Brain microvascular endothelial cell (primary cell): ENCODE data around the gene BRD1.

Source experiments
- DNase-seq: peaks from one replicate; pipeline ENCODE4 v3.0.0-alpha.2; 2020
- H3K27ac ChIP-seq: fragments of 250-450 bp; sonication (Bioruptor Pico); 2 replicates; pipeline ENCODE4 v1.5.1; 2020; ENCODE audit warnings: mild to moderate bottlenecking, moderate library complexity
- H3K27me3 ChIP-seq: fragments of 250-450 bp; sonication (Bioruptor Pico); replicated peaks from 2 replicates; pipeline ENCODE4 v1.5.1; 2020; ENCODE audit warnings: mild to moderate bottlenecking
- H3K36me3 ChIP-seq: fragments of 250-450 bp; sonication (Bioruptor Pico); replicated peaks from 2 replicates; pipeline ENCODE4 v1.5.1; 2020; ENCODE audit warnings: mild to moderate bottlenecking
- H3K4me3 ChIP-seq: 2 replicates; pipeline ENCODE4 v1.5.1; 2011; ENCODE audit warnings: low read depth, mild to moderate bottlenecking, control low read depth, low read length, moderate library complexity
- in situ Hi-C: cut with HindIII; loops from 2 replicates; pipeline ENCODE4 v1.10.0; 2017; ENCODE audit warnings: low sequenced_read_pairs, low pct_ligation_motif_present
- TF ChIP-seq, protein P1 (sequence below): IDR thresholded peaks from 2 replicates; pipeline ENCODE4 v1.5.1; 2011; ENCODE audit warnings: low read depth, mild to moderate bottlenecking, moderate library complexity, low read length, control low read depth, inconsistent platforms; ENCODE audit errors: missing control alignments

BRD1 gene

GRCh38 chr22:49751318-49751965, 76.2 kb downstream of the BRD1 start:
- Histone ChIP-seq H3K27me3 (no peaks in the 10 kb centered on the region), H3K36me3 (no peaks in the 10 kb centered on the region), H3K4me3 (no peak overlapping the region), H3K27ac (no peak overlapping the region)
- in situ Hi-C loops = no loop called here
- DNase-seq = no peak
- TF ChIP-seq, protein P1, sequence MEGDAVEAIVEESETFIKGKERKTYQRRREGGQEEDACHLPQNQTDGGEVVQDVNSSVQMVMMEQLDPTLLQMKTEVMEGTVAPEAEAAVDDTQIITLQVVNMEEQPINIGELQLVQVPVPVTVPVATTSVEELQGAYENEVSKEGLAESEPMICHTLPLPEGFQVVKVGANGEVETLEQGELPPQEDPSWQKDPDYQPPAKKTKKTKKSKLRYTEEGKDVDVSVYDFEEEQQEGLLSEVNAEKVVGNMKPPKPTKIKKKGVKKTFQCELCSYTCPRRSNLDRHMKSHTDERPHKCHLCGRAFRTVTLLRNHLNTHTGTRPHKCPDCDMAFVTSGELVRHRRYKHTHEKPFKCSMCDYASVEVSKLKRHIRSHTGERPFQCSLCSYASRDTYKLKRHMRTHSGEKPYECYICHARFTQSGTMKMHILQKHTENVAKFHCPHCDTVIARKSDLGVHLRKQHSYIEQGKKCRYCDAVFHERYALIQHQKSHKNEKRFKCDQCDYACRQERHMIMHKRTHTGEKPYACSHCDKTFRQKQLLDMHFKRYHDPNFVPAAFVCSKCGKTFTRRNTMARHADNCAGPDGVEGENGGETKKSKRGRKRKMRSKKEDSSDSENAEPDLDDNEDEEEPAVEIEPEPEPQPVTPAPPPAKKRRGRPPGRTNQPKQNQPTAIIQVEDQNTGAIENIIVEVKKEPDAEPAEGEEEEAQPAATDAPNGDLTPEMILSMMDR = no peak

- Histone ChIP-seq H3K27ac (no peak overlapping the region), H3K27me3 (no peaks in the 10 kb centered on the region), H3K4me3 (no peak overlapping the region), H3K36me3 (no peaks in the 10 kb centered on the region)
- in situ Hi-C loops = no loop called here
- TF ChIP-seq, protein P1 = no peak
- no peak for DNase-seq
Observed at GRCh38 chr22:49749885-49750510, 77.7 kb downstream of the BRD1 start.

GRCh38 chr22:49749227-49749626, 78.4 kb downstream of the BRD1 start:
- TF ChIP-seq, protein P1 = no peak
- in situ Hi-C loops = no loop called here

DNA sequence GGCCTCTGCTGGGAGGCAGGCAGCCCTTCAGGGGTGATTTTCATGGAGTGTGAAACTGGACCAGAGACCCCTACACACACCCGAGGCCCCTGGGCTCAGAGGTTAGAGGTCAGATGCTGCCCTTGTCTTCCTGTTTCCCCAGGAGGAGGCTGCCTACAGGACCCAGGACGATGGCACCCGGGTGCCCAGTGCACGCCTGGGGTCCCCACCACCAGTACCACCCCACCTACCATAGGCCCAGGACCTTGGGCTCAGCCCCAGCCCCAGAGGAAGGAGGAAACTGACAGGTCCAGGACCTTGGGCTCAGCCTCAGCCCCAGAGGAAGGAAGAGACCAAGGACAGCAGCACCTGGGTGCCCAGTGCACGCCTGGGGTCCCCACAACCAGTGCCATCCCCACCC, 79.2 kb downstream of the BRD1 start:
- Histone ChIP-seq H3K4me3 (no peak overlapping the region), H3K27ac (no peak overlapping the region), H3K27me3 (no peaks in the 10 kb centered on the region), H3K36me3 (no peaks in the 10 kb centered on the region)
- DNase-seq = no peak
- TF ChIP-seq, protein P1 = no peak
- in situ Hi-C loops = no loop called here

More at GRCh38 chr22:49749227-49749626, 78.4 kb downstream of the BRD1 start:
- no peak for DNase-seq
- Histone ChIP-seq H3K36me3 (no peaks in the 10 kb centered on the region), H3K27ac (no peak overlapping the region), H3K4me3 (no peak overlapping the region), H3K27me3 (no peaks in the 10 kb centered on the region)

DNA sequence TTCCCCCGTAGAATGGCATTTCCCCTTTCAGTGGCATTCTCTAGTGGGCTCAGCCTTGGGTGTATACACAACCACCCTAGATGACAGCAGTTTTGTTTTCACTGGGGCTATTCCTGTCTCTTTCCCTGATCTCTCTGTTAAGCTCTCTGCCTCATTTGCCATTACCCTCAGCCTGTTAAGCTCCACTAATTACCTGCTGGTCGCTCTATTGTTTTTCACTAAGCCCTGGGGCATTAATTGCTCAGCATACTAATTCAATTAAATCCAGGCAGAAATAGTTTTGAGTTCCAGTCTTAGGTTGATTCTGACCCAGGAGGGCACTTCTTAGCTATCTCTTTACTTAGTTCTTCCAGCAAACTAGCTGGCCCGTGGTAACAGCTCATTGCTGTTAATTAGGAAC, 80.0 kb downstream of the BRD1 start:
- Histone ChIP-seq H3K27me3 (no peaks in the 10 kb centered on the region), H3K4me3 (no peak overlapping the region), H3K36me3 (no peaks in the 10 kb centered on the region), H3K27ac (no peak overlapping the region)
- TF ChIP-seq, protein P1 = no peak
- in situ Hi-C loops = no loop called here
- no peak for DNase-seq

DNA sequence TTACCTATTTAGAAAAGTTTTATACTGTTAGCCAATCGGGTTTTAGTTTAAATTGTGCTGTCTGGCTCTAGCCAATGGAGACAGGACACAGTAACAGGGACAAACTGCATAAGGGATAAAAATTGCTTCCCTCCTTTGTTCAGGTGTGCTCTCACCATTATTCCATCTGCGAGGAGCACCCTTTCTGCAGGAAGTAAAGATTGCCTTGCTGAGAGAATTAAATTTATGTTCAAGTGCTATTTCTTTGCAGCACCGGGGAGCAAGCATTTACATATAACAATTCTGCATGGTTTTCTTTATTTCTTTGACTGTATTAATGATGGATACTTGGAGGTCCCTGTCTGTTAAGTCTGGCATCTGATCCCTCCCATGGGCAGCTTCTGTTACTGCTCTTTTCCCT, 80.5 kb downstream of the BRD1 start:
- TF ChIP-seq, protein P1 = no peak
- in situ Hi-C loops = no loop called here
- no peak for DNase-seq

More for the DNA sequence above, 80.5 kb downstream of the BRD1 start:
- H3K27ac ChIP-seq = no peak overlapping the region
- no peaks in the 10 kb centered on the region for H3K36me3 ChIP-seq
- H3K4me3 ChIP-seq = no peak overlapping the region
- no peaks in the 10 kb centered on the region for H3K27me3 ChIP-seq
